ENCODE data around the gene EPS8.

DNA sequence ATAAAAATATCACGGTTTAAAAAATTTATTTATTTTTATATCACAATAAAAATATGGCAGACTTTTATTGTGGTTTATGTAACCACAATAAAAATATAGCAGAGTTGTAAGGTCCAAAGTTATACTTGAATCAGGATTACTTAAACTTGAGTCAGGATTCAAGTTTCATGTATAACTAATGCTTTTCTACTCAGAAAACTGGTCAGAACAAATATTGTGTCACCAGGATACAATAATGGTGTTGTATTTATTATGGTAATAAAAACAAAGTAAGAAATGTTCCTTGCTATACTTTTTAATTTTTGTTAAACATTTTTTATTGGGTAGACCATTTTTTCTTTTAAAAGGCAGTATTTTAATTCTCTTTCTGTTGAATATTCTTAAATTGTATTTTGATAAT lies 29.2 kb upstream of the EPS8 start:
- TF ChIP-seq, protein P1, sequence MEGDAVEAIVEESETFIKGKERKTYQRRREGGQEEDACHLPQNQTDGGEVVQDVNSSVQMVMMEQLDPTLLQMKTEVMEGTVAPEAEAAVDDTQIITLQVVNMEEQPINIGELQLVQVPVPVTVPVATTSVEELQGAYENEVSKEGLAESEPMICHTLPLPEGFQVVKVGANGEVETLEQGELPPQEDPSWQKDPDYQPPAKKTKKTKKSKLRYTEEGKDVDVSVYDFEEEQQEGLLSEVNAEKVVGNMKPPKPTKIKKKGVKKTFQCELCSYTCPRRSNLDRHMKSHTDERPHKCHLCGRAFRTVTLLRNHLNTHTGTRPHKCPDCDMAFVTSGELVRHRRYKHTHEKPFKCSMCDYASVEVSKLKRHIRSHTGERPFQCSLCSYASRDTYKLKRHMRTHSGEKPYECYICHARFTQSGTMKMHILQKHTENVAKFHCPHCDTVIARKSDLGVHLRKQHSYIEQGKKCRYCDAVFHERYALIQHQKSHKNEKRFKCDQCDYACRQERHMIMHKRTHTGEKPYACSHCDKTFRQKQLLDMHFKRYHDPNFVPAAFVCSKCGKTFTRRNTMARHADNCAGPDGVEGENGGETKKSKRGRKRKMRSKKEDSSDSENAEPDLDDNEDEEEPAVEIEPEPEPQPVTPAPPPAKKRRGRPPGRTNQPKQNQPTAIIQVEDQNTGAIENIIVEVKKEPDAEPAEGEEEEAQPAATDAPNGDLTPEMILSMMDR (IDR thresholded peaks at IDR 0.05): no peak
- no peak for TF ChIP-seq POLR2A (IDR thresholded peaks at IDR 0.05)

Data from adrenal gland (tissue), 5 donors.